SW 1271 (cell line): ENCODE data around the gene LHFPL2.
"Not testable (repeated sequence)": the region's sequence is repeated elsewhere in the genome, so short reads cannot be mapped to it uniquely, and the experiment has no call there.

Experiments
- DNase-seq, 2 experiments: peaks; one replicate each; lab custom pipeline; 2025; lab: John Stamatoyannopoulos, UW

LHFPL2 gene

GRCh38 chr5:78467752-78468357 is 180.7 kb downstream of the LHFPL2 start:
- peak in 1 of 2 experiments; percentile 54 for DNase-seq

- DNase-seq: no peak
These were observed 181.4 kb downstream of the LHFPL2 start for GRCh38 chr5:78467140-78467539.

GRCh38 chr5:78458843-78459242 is 189.7 kb downstream of the LHFPL2 start:
- no peak for DNase-seq

- not testable (repeated sequence) for DNase-seq
These were observed 191.1 kb downstream of the LHFPL2 start for GRCh38 chr5:78457507-78457906.

- DNase-seq: no peak
These were observed 199.5 kb downstream of the LHFPL2 start for GRCh38 chr5:78449103-78449502.

GRCh38 chr5:78447775-78448424 is 200.7 kb downstream of the LHFPL2 start:
- DNase-seq: no peak
